GM23338 (cell line): Measurements from ENCODE around the gene PTPRN2. TPM values are rescaled to one million over a fixed set of nuclear protein-coding genes. Genes with fewer than 3 reads are reported as not detected.

Experiments used
- ATAC-seq: fragments of 200-7000 bp; cut with Tn5 transposase; 3 replicates; pipeline ENCODE4 v1.9.1; 2020
- DNase-seq: peaks from one replicate; pipeline ENCODE4 v3.0.0-alpha.2; 2015; ENCODE audit warnings: low spot score
- H2AFZ ChIP-seq: fragments of 200-600 bp; sonication (generic); 2 replicates; pipeline ENCODE4 v1.8.0; 2016; ENCODE audit warnings: antibody characterized with exemption, mild to moderate bottlenecking, moderate library complexity
- H3F3A ChIP-seq: fragments of 200-600 bp; sonication (generic); replicated peaks from 2 replicates; pipeline ENCODE4 v1.8.0; 2017; ENCODE audit warnings: antibody characterized with exemption, mixed run types, low read depth
- H3K27ac ChIP-seq: fragments of 200-600 bp; sonication (generic); 2 replicates; pipeline ENCODE4 v1.6.1; 2016; ENCODE audit warnings: low read depth
- H3K27me3 ChIP-seq: fragments of 200-600 bp; sonication (generic); 2 replicates; pipeline ENCODE4 v1.8.0; 2016; ENCODE audit warnings: mild to moderate bottlenecking, mixed run types, moderate library complexity; ENCODE audit not compliant: insufficient read depth
- H3K36me3 ChIP-seq: fragments of 200-600 bp; sonication (generic); 2 replicates; pipeline ENCODE4 v1.8.0; 2016; ENCODE audit warnings: mild to moderate bottlenecking; ENCODE audit not compliant: insufficient read depth
- H3K4me1 ChIP-seq: fragments of 200-600 bp; sonication (generic); 2 replicates; pipeline ENCODE4 v1.8.0; 2016; ENCODE audit warnings: mild to moderate bottlenecking, moderate library complexity; ENCODE audit not compliant: insufficient read depth
- H3K4me2 ChIP-seq: fragments of 200-600 bp; sonication (generic); 2 replicates; pipeline ENCODE4 v1.7.1; 2017; ENCODE audit warnings: mixed run types
- H3K4me3 ChIP-seq: fragments of 200-600 bp; sonication (generic); 2 replicates; pipeline ENCODE4 v1.6.1; 2016; ENCODE audit warnings: mixed run types
- H3K79me2 ChIP-seq: fragments of 200-600 bp; sonication (generic); replicated peaks from 2 replicates; pipeline ENCODE4 v1.8.0; 2017; ENCODE audit warnings: mild to moderate bottlenecking; ENCODE audit not compliant: insufficient read depth
- H3K9me2 ChIP-seq: fragments of 200-600 bp; sonication (generic); 2 replicates; pipeline ENCODE4 v1.8.0; 2017; ENCODE audit not compliant: insufficient read depth
- H4K20me1 ChIP-seq: fragments of 200-600 bp; sonication (generic); replicated peaks from 2 replicates; pipeline ENCODE4 v1.8.0; 2017; ENCODE audit warnings: mild to moderate bottlenecking; ENCODE audit not compliant: insufficient read depth
- H3K27ac Mint-ChIP-seq: 2 replicates; pipeline ENCODE4 v1.8.0; 2020; ENCODE audit warnings: inconsistent platforms, mild to moderate bottlenecking, moderate library complexity, mixed read lengths
- H3K27me3 Mint-ChIP-seq: 3 replicates; pipeline ENCODE4 v1.8.0; 2022; ENCODE audit warnings: low read depth, mild to moderate bottlenecking, moderate library complexity, mixed read lengths, inconsistent platforms; ENCODE audit not compliant: insufficient read depth, poor library complexity
- H3K36me3 Mint-ChIP-seq: 3 replicates; pipeline ENCODE4 v1.8.0; 2021; ENCODE audit warnings: low read depth, mild to moderate bottlenecking, inconsistent platforms, moderate library complexity, mixed read lengths
- H3K4me1 Mint-ChIP-seq: 3 replicates; pipeline ENCODE4 v1.8.0; 2020; ENCODE audit warnings: mild to moderate bottlenecking, inconsistent platforms, mixed read lengths
- H3K4me3 Mint-ChIP-seq: 3 replicates; pipeline ENCODE4 v1.8.0; 2021; ENCODE audit warnings: moderate library complexity, mild to moderate bottlenecking, inconsistent platforms, mixed read lengths
- H3K9me3 Mint-ChIP-seq: 3 replicates; pipeline ENCODE4 v1.8.0; 2020; ENCODE audit warnings: moderate library complexity, mild to moderate bottlenecking, inconsistent platforms, mixed read lengths
- CREB1 ChIP-seq: fragments of 250-450 bp; sonication (Bioruptor Pico); IDR thresholded peaks from 2 replicates; pipeline ENCODE4 v1.5.0; 2020; ENCODE audit warnings: low read depth, mild to moderate bottlenecking, moderate library complexity
- EZH2 ChIP-seq: fragments of 200-600 bp; sonication (generic); IDR thresholded peaks from one replicate; pipeline ENCODE4 v1.8.0; 2017; ENCODE audit warnings: antibody characterized with exemption, mild to moderate bottlenecking, low read depth; ENCODE audit not compliant: unreplicated experiment
- EZH2phosphoT487 ChIP-seq: fragments of 200-600 bp; sonication (generic); IDR thresholded peaks from one replicate; pipeline ENCODE4 v1.8.1; 2018; ENCODE audit warnings: antibody characterized with exemption; ENCODE audit not compliant: unreplicated experiment
- JUNB ChIP-seq: IDR thresholded peaks from one replicate; pipeline ENCODE4 v1.6.1; 2016; ENCODE audit warnings: antibody characterized with exemption; ENCODE audit not compliant: unreplicated experiment
- NANOG ChIP-seq: IDR thresholded peaks from 2 replicates; pipeline ENCODE4 v1.6.1; 2016; ENCODE audit warnings: antibody characterized with exemption, borderline replicate concordance
- polyA plus RNA-seq: library from polyadenylated mRNA; unstranded; fragments of >200 nt; fragmentation: Nextera tagmentation; extraction: Ambion mirVana; gene quantifications from 2 replicates; pipeline ENCODE4 v1.2.1, GENCODE V29; 2016
- total RNA-seq: library from RNA; depleted of rRNA; stranded (reverse); fragments of >200 nt; shearing (Covaris generic); gene quantifications from 2 replicates; pipeline ENCODE4 v1.2.3, GENCODE V29; 2014
- TF ChIP-seq, protein P1 (sequence below): fragments of 250-450 bp; sonication (Bioruptor Pico); IDR thresholded peaks from 2 replicates; pipeline ENCODE4 v1.5.0; 2020; ENCODE audit warnings: mild to moderate bottlenecking, moderate library complexity
- TF ChIP-seq, protein P2 (sequence below): IDR thresholded peaks from 2 replicates; pipeline ENCODE4 v1.6.1; 2016; ENCODE audit warnings: antibody characterized with exemption
- TF ChIP-seq, protein P3 (sequence below): IDR thresholded peaks from one replicate; pipeline ENCODE4 v1.6.1; 2018; ENCODE audit warnings: antibody characterized with exemption; ENCODE audit not compliant: unreplicated experiment

The PTPRN2 gene
- total and polyA plus RNA-seq, 2 experiments from 2014 or later, result 0.87 to 4.0 TPM

GRCh38 chr7:158471716-158472115, 115.9 kb downstream of the PTPRN2 start (continued):
- TF ChIP-seq, protein P1, sequence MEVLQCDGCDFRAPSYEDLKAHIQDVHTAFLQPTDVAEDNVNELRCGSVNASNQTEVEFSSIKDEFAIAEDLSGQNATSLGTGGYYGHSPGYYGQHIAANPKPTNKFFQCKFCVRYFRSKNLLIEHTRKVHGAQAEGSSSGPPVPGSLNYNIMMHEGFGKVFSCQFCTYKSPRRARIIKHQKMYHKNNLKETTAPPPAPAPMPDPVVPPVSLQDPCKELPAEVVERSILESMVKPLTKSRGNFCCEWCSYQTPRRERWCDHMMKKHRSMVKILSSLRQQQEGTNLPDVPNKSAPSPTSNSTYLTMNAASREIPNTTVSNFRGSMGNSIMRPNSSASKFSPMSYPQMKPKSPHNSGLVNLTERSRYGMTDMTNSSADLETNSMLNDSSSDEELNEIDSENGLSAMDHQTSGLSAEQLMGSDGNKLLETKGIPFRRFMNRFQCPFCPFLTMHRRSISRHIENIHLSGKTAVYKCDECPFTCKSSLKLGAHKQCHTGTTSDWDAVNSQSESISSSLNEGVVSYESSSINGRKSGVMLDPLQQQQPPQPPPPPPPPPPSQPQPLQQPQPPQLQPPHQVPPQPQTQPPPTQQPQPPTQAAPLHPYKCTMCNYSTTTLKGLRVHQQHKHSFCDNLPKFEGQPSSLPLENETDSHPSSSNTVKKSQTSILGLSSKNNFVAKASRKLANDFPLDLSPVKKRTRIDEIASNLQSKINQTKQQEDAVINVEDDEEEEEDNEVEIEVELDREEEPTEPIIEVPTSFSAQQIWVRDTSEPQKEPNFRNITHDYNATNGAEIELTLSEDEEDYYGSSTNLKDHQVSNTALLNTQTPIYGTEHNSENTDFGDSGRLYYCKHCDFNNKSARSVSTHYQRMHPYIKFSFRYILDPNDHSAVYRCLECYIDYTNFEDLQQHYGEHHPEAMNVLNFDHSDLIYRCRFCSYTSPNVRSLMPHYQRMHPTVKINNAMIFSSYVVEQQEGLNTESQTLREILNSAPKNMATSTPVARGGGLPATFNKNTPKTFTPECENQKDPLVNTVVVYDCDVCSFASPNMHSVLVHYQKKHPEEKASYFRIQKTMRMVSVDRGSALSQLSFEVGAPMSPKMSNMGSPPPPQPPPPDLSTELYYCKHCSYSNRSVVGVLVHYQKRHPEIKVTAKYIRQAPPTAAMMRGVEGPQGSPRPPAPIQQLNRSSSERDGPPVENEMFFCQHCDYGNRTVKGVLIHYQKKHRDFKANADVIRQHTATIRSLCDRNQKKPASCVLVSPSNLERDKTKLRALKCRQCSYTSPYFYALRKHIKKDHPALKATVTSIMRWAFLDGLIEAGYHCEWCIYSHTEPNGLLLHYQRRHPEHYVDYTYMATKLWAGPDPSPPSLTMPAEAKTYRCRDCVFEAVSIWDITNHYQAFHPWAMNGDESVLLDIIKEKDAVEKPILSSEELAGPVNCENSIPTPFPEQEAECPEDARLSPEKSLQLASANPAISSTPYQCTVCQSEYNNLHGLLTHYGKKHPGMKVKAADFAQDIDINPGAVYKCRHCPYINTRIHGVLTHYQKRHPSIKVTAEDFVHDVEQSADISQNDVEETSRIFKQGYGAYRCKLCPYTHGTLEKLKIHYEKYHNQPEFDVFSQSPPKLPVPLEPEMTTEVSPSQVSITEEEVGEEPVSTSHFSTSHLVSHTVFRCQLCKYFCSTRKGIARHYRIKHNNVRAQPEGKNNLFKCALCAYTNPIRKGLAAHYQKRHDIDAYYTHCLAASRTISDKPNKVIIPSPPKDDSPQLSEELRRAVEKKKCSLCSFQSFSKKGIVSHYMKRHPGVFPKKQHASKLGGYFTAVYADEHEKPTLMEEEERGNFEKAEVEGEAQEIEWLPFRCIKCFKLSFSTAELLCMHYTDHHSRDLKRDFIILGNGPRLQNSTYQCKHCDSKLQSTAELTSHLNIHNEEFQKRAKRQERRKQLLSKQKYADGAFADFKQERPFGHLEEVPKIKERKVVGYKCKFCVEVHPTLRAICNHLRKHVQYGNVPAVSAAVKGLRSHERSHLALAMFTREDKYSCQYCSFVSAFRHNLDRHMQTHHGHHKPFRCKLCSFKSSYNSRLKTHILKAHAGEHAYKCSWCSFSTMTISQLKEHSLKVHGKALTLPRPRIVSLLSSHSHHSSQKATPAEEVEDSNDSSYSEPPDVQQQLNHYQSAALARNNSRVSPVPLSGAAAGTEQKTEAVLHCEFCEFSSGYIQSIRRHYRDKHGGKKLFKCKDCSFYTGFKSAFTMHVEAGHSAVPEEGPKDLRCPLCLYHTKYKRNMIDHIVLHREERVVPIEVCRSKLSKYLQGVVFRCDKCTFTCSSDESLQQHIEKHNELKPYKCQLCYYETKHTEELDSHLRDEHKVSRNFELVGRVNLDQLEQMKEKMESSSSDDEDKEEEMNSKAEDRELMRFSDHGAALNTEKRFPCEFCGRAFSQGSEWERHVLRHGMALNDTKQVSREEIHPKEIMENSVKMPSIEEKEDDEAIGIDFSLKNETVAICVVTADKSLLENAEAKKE (CRISPR knock-in tag), result no peak
- TF ChIP-seq EZH2phosphoT487, result no peak
- no peak for TF ChIP-seq NANOG
- no peak for TF ChIP-seq CREB1
- TF ChIP-seq EZH2, result no peak
- TF ChIP-seq, protein P2, sequence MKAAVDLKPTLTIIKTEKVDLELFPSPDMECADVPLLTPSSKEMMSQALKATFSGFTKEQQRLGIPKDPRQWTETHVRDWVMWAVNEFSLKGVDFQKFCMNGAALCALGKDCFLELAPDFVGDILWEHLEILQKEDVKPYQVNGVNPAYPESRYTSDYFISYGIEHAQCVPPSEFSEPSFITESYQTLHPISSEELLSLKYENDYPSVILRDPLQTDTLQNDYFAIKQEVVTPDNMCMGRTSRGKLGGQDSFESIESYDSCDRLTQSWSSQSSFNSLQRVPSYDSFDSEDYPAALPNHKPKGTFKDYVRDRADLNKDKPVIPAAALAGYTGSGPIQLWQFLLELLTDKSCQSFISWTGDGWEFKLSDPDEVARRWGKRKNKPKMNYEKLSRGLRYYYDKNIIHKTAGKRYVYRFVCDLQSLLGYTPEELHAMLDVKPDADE, result no peak

- peak; percentile 14 for ATAC-seq
- Mint-ChIP-seq H3K4me1 (peaks cover 44% of the 10 kb centered on the region), H3K36me3 (peaks cover 27% of the 10 kb centered on the region), H3K4me3 (no peak overlapping the region), H3K27ac (no peak overlapping the region), H3K27me3 (peaks cover 10% of the 10 kb centered on the region), H3K9me3 (peaks cover 86% of the 10 kb centered on the region)
- no peaks in the 10 kb centered on the region for H3K27me3 ChIP-seq
- H3K36me3 ChIP-seq, result no peaks in the 10 kb centered on the region
- no peaks in the 10 kb centered on the region for H4K20me1 ChIP-seq
- H3K4me3 ChIP-seq, result no peak overlapping the region
- H2AFZ ChIP-seq, result no peak overlapping the region
- peak overlapping the region; percentile 94 for H3K27ac ChIP-seq
- H3K4me1 ChIP-seq, result peaks cover 32% of the 10 kb centered on the region
- no peaks in the 10 kb centered on the region for H3K79me2 ChIP-seq
- 0 out of 2 replicates have a peak, but pooled peaks cover 5% of the 10 kb centered on the region for H3F3A ChIP-seq
- peak; percentile 48 for DNase-seq
- no peaks in the 10 kb centered on the region for H3K9me2 ChIP-seq
- peak overlapping the region; percentile 13; the same call in 1 of the 2 replicates for H3K4me2 ChIP-seq
- TF ChIP-seq, protein P3, sequence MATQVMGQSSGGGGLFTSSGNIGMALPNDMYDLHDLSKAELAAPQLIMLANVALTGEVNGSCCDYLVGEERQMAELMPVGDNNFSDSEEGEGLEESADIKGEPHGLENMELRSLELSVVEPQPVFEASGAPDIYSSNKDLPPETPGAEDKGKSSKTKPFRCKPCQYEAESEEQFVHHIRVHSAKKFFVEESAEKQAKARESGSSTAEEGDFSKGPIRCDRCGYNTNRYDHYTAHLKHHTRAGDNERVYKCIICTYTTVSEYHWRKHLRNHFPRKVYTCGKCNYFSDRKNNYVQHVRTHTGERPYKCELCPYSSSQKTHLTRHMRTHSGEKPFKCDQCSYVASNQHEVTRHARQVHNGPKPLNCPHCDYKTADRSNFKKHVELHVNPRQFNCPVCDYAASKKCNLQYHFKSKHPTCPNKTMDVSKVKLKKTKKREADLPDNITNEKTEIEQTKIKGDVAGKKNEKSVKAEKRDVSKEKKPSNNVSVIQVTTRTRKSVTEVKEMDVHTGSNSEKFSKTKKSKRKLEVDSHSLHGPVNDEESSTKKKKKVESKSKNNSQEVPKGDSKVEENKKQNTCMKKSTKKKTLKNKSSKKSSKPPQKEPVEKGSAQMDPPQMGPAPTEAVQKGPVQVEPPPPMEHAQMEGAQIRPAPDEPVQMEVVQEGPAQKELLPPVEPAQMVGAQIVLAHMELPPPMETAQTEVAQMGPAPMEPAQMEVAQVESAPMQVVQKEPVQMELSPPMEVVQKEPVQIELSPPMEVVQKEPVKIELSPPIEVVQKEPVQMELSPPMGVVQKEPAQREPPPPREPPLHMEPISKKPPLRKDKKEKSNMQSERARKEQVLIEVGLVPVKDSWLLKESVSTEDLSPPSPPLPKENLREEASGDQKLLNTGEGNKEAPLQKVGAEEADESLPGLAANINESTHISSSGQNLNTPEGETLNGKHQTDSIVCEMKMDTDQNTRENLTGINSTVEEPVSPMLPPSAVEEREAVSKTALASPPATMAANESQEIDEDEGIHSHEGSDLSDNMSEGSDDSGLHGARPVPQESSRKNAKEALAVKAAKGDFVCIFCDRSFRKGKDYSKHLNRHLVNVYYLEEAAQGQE, result no peak
- TF ChIP-seq JUNB, result no peak
Observed at GRCh38 chr7:158470336-158470735, 117.3 kb downstream of the PTPRN2 start.
